UCSD-AML1 (cell line): ENCODE data around the gene RASGEF1C.

Experiments used
- DNase-seq: peaks from one replicate; lab custom pipeline; 2025; ENCODE audit not compliant: unreplicated experiment; lab: John Stamatoyannopoulos, UW

The RASGEF1C gene

DNA sequence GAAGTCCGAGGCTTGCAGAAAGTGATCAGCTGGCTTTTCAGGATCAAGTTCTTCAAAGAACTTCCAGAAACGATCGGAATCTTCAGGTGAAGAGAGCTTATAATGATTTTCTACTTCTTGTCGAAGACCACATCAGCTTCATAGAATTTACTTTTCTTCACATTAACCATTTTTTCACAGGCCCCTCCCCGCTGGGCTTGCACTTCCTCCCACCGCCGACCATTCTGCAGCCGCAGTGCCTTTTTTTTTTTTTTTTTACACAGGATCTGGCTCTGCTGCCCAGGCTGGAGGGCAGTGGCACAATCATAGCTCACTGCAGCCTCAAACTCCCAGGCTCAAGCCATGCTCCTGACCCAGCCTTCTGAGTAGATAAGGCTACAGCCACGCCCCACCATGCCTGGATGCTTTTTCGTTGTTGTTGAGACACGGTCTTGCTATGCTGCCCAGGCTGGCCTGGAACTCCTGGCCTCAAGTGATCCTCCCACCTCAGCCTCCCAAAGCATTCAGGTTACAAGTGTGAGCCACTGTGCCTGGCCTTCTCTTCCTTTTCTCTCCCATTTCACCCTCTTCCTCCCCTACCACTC lies 122.1 kb downstream of the RASGEF1C start:
- no peak for DNase-seq

DNA sequence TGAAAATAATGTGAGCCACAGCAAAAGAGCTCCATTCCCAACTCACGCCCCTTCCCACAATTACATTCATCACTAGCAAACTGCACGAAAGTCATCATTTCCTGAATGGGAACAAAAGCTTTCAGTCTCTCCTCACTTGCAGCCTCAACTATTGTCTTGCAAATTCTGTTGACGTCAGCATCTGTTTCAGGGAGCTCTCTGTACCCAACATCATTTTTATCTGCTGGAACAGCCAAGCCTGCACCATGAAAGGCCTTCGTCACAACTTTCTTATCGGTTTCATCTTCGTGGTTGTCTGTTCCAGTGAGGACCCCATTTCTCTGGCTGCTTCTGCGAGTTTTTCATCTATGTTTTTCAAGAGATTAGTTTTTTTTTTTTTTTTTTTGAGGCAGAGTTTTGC lies 123.2 kb downstream of the RASGEF1C start:
- DNase-seq = no peak

DNA sequence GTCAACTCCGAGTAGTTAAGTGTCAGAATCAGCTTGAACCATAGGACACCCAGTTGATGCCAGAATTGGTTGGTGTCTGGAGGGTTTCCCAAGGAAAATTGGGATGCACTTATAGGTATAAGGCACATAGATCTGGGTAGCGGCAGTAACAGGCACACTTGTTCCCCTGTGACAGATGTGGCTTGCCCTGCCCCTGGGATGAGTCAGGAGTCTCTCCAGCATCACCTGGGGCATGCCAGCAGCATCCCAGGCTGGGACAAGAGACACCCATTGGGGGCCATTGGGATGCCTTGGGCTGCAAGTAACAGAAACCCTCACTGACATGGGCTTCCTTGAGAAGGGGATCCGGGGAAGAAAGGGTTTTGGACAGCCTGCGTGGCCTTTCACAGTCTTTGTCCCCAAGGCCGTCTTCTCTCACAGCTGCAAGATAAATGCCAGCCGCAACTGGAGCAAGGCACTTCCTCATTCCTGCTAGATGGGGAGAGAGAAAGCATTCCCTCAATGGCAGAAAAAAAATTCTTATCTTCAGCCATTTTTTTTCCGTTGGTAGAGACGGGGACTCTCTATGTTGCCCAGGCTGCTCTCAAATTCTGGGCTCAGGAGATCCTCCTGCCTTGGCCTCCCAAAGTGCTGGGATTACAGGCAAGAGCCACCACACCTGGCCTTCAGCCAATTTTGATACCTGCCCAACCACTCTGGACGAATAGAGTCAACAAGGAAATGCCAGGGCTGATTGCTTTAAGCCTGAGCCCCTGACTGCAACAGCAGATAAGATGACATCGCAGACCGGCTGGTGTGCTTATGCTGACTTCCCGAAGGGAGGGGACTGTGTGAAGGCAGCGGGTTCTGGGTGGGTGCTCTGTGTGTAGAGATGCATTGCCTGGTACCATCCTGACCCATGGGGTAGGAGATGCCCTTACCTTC lies 124.1 kb downstream of the RASGEF1C start:
- DNase-seq = peak; percentile 73

DNA sequence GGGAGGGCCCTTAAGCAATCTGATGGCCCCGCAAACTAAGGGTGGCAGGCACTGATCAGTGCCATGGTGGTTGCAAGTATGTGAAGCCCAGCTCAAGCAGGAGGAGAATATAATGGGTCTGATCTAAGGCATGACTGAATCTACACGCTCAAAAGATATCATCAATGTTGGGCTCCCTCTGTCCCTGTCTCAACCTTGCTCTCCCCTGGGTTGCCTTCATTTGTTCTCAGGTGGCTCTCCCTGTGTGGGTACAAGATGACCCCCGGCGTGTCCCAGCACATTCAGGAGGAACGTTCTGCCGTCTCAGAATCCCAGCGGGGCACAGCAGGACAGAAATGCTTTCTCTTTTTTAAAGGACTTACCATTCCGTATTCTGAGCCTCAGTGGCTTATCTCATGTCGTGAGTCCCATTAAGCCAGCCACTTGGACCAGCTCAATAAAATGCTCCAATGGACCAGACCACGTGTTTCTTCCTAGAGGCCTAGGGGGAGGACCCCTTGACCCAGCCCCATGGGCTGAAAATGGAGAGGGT lies 125.4 kb downstream of the RASGEF1C start:
- DNase-seq = no peak

DNA sequence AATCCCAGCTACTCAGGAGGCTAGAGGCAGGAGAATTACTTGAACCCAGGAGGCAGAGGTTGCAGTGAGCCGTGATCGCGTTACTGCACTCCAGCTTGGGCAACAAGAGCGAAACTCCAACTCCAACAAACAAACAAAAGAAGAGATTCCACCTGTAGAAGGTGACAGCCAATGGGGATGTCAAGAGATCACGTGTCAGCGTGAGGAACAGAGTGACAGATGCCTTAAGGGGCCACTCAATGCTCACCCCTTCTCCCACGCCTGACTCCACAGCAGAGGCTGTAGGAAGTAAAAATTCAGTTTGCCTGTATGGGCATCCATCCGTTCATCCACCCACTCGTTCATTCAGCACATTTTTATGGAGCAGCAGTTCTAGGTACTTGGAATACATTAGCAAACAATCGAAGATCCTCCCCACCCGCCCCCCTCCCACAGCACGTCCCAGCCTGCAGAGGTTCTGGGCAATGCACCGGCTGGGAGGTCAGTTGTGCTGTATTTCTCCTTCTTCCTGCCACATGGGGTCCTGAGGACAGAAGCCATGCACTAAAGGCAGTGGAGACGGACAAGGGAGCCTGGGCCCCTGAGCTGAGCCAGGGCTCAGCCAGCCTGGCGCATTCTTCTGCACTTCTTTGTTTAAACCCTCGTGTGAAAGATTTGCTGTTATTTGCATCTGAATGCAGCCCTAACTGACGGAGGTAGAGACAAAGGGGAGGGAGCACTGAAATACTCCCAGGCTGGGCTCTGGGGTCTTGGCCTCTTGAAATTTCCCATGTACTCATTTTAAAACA lies 126.2 kb downstream of the RASGEF1C start:
- no peak for DNase-seq

DNA sequence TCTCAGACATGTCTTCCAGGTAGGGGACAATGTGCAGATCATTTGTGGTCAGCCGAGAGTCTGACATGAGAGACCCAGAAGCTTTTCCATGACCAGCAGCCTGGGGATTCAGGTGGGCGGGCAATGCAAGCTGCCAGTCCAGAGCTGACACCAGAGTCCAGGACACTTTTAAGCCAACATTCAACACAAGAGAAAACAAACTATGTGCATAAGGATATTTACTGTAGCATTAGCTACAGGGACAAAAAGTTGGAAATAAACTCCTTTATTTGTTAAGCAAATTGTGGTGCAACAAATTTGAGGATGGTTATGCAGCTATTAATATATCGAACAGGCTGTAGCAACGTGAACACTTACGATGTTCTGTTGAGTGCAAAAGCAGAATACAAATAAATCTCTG lies 127.5 kb downstream of the RASGEF1C start:
- no peak for DNase-seq

DNA sequence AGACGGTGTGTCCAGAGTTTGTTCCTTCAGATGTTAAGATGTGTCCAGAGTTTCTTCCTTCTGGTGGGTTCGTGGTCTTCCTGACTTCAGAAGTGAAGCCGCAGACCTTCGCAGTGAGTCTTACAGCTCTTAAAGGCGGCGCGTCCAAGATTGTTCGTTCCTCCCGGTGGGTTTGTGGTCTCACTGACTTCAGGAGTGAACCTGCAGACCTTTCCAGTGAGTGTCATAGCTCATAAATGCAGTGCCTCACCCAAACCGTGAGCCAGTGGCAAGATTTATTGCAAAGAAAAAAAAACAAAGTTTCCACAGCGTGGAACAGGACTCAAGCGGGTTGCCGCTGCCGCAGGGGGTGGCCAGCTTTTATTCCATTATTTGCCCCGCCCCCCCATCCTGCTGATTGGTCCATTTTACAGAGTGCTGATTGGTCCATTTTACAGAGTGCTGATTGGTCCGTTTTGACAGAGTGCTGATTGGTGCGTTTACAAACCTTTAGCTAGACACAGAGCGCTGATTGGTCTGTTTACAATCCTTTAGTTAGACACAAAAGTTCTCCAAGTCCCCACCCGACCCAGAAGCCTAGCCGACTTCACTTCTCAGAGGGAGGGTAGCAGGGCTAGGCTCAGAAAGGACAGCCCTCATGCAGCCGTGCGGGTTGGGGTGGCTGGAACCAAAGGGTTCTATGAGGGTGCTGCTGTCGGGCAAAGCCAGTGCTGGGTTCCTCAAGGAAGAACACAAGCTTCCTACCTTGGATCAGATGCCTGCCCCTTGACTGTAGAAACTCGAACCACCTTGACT lies 128.3 kb downstream of the RASGEF1C start:
- DNase-seq = no peak

DNA sequence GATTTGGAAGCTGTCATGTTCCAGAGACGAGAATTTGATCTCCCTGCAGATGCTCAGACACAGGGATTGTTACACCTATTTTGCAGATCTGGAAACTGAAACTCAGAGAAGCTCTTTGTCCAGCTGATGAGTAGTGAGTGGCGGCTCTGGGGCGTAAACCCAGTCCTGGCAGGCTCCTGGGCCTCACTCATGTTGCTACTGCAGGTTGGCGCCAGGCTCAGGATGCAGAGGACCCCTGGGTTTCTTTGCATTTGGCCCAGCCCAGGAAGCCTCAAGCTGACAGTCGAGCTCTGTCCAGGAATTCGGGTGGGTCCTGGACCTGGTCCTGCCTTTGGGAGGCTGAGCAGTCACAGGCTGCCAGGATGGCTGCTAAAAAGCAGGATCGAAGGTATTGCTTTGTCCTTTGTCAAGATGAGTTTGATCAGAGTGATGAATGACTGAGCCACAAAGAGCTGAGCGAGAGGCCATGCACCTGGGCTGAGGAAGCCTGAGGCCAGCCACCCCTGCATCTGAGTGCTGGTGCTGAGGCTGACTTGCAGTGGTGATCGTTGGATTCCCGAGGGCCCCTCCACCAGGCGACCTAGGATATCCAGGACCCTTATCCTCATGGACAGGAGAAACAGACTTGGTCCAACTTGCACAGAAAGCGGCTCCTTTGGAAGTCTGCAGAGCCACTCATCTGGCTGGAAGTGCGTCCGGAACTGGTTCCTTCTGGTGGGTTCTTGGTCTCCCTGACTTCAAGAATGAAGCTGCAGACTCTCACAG lies 129.1 kb downstream of the RASGEF1C start:
- DNase-seq = no peak

DNA sequence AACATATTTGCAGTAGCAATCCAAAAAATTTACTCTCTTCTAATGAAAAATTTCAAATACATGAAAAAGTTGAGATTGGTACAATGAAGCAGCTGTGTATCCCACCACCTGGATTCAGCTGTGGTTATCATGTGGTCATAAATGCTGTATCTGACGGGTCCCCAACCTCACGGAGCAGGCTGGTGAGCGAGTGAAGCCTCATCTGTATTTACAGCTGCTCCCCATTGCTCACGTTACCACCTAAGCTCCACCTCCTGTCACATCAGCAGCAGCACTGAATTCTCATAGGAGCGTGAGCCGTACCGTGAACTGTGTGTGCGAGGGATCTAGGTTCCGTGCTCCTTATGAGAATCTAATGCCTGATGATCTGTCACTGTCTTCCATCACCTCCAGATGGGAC lies 130.7 kb downstream of the RASGEF1C start:
- no peak for DNase-seq

DNA sequence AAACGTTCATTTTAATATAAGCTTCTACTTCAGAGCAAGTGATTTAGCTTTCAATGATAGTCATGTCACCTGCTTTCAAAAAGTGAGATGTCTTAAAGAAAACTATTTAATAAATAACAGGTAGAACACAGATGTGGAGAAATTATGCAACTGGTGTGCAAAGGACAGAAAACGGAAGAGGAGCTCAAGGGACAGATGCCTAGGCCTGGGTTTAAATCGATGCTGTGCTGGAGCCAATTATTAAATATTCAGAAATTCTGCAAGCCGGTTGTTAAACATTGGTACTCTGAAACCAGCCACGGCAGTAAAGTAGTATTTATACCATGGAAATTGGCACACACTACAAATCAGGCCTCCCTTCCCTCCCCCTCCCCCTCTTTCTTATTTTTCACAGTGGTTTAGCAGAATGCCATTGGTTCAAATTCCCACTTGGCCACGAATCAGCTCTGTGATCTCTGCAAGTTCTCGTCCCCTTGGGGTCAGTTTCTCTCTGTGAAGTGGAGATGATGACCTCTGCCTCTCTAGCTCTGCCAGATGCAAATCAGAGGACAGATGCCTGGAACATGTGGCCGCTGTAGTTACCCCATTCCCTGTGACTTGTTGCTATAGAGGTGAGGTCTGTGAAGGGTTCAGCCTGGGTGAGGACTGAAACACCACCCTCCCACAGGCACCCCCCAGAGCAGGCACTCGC lies 131.3 kb downstream of the RASGEF1C start:
- DNase-seq = no peak

DNA sequence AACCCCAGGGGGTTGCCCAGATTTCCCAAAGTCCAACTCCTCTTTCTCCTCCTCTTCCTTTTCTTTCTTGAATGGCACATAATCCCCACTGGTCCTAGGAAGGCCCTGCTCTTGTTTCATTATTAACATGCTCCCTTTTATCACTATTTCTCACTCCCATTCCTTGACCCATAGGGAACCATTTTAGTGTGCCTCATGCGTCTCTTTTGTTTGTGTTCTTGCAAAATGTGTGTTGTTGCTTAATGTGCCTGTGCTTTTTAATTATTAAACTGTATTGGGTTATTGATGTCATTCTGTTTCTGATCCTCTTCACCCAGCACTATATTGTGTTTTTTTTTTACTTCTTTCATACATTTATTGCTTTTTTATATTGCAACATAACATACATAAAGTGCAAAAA lies 133.3 kb downstream of the RASGEF1C start:
- DNase-seq = no peak

DNA sequence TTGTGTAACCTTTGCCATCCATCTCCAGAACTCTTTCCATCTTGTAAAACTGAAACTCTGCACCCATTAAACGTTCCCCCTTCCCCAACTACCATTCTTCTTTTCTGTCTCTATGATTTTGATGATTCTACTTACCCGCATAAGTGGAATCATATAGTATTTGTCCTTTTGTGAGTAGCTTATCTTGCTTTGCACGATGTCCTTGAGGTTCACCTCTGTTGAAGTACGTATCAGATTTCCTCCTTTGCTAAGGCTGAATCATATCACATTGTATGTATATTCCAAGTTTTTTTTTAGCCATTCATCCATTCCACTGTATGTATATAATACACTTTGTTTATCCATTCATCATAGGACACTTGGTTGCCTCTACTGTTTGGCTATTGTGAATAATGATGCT lies 134.5 kb downstream of the RASGEF1C start:
- DNase-seq = no peak

DNA sequence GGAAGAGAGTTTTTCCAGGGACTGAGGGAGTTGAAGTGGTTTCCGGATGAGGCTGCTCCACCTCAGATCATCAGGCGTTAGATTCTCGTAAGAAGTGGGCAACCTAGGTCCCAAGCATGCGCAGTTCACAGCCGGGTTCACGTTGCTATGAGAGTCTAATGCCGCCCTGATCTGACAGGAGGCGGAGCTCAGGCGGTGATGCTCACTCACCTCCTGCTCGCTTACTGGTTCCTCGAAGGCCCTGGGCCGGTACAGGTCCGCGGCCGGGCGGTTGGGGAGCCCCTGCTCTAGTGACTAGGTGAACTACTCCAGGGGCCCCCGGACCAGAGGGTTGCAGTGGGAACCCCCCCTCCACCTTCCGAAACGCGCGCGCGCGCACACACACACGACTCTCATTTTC lies 136.5 kb downstream of the RASGEF1C start:
- DNase-seq = no peak

DNA sequence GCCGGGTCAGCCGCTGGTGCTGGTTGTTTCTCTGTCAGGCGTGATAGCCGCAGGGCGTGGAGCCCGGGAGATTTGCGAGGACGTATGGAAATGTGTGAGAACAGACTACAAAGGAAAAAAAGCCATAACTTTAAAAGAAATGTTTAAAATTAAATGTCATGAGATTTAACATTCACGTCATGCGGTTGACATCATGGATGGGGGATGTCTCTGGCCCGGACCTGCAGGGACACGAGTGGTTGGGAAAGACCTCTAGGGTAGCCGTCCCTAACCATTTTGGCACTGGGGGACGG lies 136.8 kb downstream of the RASGEF1C start:
- no peak for DNase-seq

DNA sequence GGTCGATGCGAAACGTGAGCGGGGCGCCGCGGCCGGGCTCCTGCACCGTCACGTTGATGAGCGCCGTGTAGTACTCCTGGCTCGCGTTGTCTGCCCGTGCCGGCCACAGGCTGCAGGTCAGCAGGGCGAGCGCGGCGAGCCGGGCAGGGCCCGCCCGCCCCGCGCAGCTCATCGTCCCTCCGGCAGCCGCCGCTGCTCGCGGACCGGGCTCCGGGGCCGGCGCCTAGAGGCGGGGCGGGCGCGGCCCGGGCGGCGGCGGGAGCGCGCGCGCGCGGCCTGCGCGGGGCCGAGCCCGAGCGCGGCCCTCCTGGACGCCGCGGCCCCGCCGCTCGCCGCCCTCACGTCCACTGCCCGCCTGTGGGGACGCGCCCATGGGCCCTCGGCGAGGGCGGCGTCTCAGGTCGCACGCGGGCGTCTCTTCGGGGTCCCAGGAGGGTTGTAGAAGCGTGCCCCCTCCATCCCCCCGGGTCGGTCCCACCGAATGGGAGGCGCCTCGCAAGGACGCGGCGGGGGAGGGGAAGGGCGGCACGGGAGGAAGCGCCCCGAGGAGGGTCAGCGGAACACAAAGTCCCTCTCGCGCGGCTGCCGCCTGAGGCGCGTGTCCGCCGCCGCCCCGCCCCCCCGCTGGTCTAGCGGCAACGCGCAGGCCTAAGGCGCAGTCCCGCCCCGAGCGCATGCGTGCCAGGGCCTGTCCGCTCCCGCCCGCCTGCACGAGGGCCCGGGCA lies 137.3 kb downstream of the RASGEF1C start, which contains the start of gene RNF130:
Gene RNF130 (minus strand): TSS at position 229 of the 725 bp plus-strand sequence. CDS start 57 bp downstream, at position 172.
- peak; percentile 96 for DNase-seq

DNA sequence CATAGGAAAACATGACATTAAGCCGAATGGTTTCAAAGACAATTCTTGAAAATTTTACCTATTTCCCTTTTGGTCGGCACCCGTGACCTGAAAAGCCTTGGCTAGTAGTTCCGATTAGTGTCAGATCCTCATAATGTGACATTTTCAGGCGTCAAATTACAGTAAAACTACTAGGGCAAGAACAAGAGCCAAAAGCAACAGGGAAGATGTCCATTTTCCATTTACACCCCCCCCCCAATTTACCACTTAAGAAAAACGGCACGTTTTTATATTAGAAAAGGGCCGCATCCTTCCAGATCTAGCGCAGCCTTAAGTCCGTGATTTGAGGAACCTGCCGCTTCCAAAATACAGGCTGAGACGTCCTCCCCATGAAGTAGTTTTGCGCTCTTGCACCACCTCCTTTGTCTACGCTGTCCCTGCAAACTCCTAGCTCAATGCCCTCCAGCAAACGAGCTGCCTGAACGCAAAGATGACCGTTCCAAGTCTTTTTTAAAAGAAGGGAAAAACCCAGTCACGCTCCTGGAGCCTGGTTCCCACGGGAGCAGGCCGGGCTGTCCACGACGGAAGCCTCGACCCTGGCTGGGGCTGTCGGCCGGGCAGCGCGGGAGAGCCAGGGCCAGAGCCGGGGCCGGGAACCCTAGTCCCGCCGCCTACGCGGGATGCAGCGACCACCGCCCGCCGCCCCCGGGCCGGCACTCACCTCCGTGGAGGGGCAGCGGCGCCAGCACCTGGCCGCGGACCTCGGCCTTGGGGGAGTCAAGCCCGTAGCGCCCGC lies 138.1 kb downstream of the RASGEF1C start:
- peak; percentile 57 for DNase-seq

DNA sequence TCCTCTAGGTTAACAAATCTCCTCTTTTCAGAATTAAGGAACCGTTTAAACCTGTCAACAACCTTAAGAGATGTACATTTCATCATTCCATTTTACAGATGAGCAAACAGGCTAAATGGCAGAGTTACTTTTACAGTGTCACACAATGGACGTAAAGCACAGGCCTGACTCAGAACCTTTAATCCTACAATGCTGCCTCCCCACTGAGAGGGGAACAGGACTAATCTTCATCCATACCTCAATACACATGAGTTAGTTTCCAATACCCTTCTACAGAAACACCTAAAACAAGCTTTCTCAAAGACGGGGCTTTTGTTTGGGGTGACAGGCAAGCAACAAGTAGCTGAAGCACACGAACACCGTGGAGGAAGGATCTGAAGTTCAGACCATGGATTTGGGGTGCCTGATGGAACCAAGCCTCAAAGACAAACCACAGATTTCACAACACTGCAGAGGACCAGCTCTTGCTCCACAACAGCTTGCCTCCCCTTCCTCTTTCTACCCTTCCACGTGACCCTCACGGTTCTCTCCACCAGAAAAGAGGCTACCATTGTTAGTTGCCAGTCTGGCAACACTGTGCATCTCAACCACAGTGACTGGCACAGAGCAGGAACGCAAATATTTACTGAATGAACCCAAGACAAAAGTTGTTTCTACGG lies 139.3 kb downstream of the RASGEF1C start:
- DNase-seq = peak; percentile 63
